ENCODE results near the gene THBS3. TPM values are rescaled to one million over a fixed set of nuclear protein-coding genes. Genes with fewer than 3 reads are reported as not detected.

The THBS3 gene
- total and polyA plus RNA-seq, 9 of the 15 experiments (the other 6 are each of a cell fraction or from before 2014, with no cell fraction given): 0.59 to 8.3 (median 3.2) TPM

GRCh38 chr1:155241069-155241679 lies 33.5 kb upstream of the THBS3 start (continued):
- TF ChIP-seq, protein P1, sequence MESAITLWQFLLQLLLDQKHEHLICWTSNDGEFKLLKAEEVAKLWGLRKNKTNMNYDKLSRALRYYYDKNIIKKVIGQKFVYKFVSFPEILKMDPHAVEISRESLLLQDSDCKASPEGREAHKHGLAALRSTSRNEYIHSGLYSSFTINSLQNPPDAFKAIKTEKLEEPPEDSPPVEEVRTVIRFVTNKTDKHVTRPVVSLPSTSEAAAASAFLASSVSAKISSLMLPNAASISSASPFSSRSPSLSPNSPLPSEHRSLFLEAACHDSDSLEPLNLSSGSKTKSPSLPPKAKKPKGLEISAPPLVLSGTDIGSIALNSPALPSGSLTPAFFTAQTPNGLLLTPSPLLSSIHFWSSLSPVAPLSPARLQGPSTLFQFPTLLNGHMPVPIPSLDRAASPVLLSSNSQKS (CRISPR knock-in tag; IDR thresholded peaks at IDR 0.05): no peak
- TF ChIP-seq HNRNPL (IDR thresholded peaks at IDR 0.05; ENCODE audit: low read depth, low read length): no peak
- no peak for TF ChIP-seq DPF2 (IDR thresholded peaks at IDR 0.05)
- TF ChIP-seq SMARCA5 (IDR thresholded peaks at IDR 0.05): no peak
- no peak; the same call in 1 of the 2 replicates for TF ChIP-seq JUND (IDR thresholded peaks at IDR 0.05; ENCODE audit: borderline replicate concordance, low read depth, low read length)
- TF ChIP-seq JUND (tag; IDR thresholded peaks at IDR 0.05; ENCODE audit: borderline replicate concordance, low read depth, low read length): no peak; the same call in 2 of the 3 replicates
- no peak for TF ChIP-seq ZFPM2 (CRISPR knock-in tag; IDR thresholded peaks at IDR 0.05)
- TF ChIP-seq KAT2B (IDR thresholded peaks at IDR 0.05; ENCODE audit: low read depth, low read length): no peak
- no peak for TF ChIP-seq MBD2 (IDR thresholded peaks at IDR 0.05; ENCODE audit: borderline replicate concordance, low read depth)
- no peak for TF ChIP-seq TEAD1 (CRISPR knock-in tag; IDR thresholded peaks at IDR 0.05)
- no peak for TF ChIP-seq HMGN3 (IDR thresholded peaks at IDR 0.05; ENCODE audit: borderline replicate concordance, extremely low read depth, insufficient read length, low read depth, low read length)
- no peak for TF ChIP-seq NUFIP1 (IDR thresholded peaks at IDR 0.05; ENCODE audit: partially characterized antibody)
- no peak for TF ChIP-seq ZNF217 (CRISPR knock-in tag; IDR thresholded peaks at IDR 0.05)
- peak; percentile 58 for TF ChIP-seq KAT8 (IDR thresholded peaks at IDR 0.05; ENCODE audit: low read depth)
- TF ChIP-seq PHTF2 (CRISPR knock-in tag; IDR thresholded peaks at IDR 0.05): no peak
- no peak for TF ChIP-seq NCOA1 (IDR thresholded peaks at IDR 0.05; ENCODE audit: low read depth)
- TF ChIP-seq CUX1 (CRISPR knock-in tag; IDR thresholded peaks at IDR 0.05): no peak
- no peak for TF ChIP-seq KAT7 (CRISPR knock-in tag; IDR thresholded peaks at IDR 0.05; ENCODE audit: borderline replicate concordance)
- no peak for TF ChIP-seq POLR2H (tag; IDR thresholded peaks at IDR 0.05; ENCODE audit: low read depth)
- TF ChIP-seq TGIF2 (CRISPR knock-in tag; IDR thresholded peaks at IDR 0.05): no peak
- TF ChIP-seq HOXB6 (CRISPR knock-in tag; IDR thresholded peaks at IDR 0.05; ENCODE audit: borderline replicate concordance): no peak
- TF ChIP-seq ZSCAN32 (CRISPR knock-in tag; IDR thresholded peaks at IDR 0.05): no peak
- TF ChIP-seq, protein P2, sequence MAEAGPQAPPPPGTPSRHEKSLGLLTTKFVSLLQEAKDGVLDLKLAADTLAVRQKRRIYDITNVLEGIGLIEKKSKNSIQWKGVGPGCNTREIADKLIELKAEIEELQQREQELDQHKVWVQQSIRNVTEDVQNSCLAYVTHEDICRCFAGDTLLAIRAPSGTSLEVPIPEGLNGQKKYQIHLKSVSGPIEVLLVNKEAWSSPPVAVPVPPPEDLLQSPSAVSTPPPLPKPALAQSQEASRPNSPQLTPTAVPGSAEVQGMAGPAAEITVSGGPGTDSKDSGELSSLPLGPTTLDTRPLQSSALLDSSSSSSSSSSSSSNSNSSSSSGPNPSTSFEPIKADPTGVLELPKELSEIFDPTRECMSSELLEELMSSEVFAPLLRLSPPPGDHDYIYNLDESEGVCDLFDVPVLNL (CRISPR knock-in tag; IDR thresholded peaks at IDR 0.05; ENCODE audit: low read depth): no peak
- no peak for TF ChIP-seq ZNF77 (CRISPR knock-in tag; IDR thresholded peaks at IDR 0.05)
- no peak for TF ChIP-seq CC2D1A (IDR thresholded peaks at IDR 0.05)
